Hepatocyte (in vitro differentiated cells): Measurements from ENCODE around the gene GUSB.
"Not testable (repeated sequence)": the region's sequence is repeated elsewhere in the genome, so short reads cannot be mapped to it uniquely, and the experiment has no call there.

Experiments
- CTCF ChIP-seq: fragments of 200-600 bp; sonication (generic); IDR thresholded peaks from 2 replicates; pipeline ENCODE4 v1.5.1; 2016; ENCODE audit warnings: antibody characterized with exemption, mild to moderate bottlenecking; ENCODE audit not compliant: poor library complexity
- EZH2 ChIP-seq: fragments of 200-600 bp; sonication (generic); IDR thresholded peaks from 2 replicates; pipeline ENCODE4 v1.6.1; 2016; ENCODE audit warnings: antibody characterized with exemption, mild to moderate bottlenecking, borderline replicate concordance
- EZH2phosphoT487 ChIP-seq: fragments of 200-600 bp; sonication (generic); IDR thresholded peaks from one replicate; pipeline ENCODE4 v1.6.1; 2018; ENCODE audit warnings: antibody characterized with exemption, mild to moderate bottlenecking, low read depth, moderate library complexity; ENCODE audit not compliant: unreplicated experiment, severe bottlenecking

GRCh38 chr7:65994984-65995383, 13.0 kb upstream of the GUSB start:
- not testable (repeated sequence) for TF ChIP-seq CTCF, EZH2, EZH2phosphoT487
